ENCODE results near the gene TRIM65.

TRIM65 gene

GRCh38 chr17:75850928-75851692 is 45.6 kb downstream of the TRIM65 start:
- no peak for DNase-seq

GRCh38 chr17:75849724-75850123 is 47.0 kb downstream of the TRIM65 start:
- no peak for DNase-seq

- no peak for DNase-seq
Measured at GRCh38 chr17:75849279-75849646, 47.5 kb downstream of the TRIM65 start.

GRCh38 chr17:75848523-75849278 is 48.0 kb downstream of the TRIM65 start:
- DNase-seq = no peak

GRCh38 chr17:75847614-75848522 is 48.9 kb downstream of the TRIM65 start:
- DNase-seq = no peak

- DNase-seq = no peak
Measured at GRCh38 chr17:75846692-75847613, 49.8 kb downstream of the TRIM65 start.

GRCh38 chr17:75845933-75846691 is 50.6 kb downstream of the TRIM65 start:
- no peak for DNase-seq

GRCh38 chr17:75845058-75845711 is 51.6 kb downstream of the TRIM65 start:
- peak; percentile 18 for DNase-seq

- DNase-seq = no peak
Measured at GRCh38 chr17:75844530-75845057, 52.2 kb downstream of the TRIM65 start.

GRCh38 chr17:75843577-75844529 is 52.9 kb downstream of the TRIM65 start, which contains the start of gene UNC13D:
TSS of gene UNC13D (minus strand) at chr17:75844404. CDS start at chr17:75844337, 67 bp downstream.
- DNase-seq = no peak

- DNase-seq = no peak
Measured at GRCh38 chr17:75842963-75843576, 53.7 kb downstream of the TRIM65 start.

GRCh38 chr17:75842411-75842810 is 54.3 kb downstream of the TRIM65 start:
- DNase-seq = no peak

GRCh38 chr17:75840799-75841164 is 56.0 kb downstream of the TRIM65 start:
- DNase-seq = no peak

GRCh38 chr17:75839942-75840798 is 56.6 kb downstream of the TRIM65 start:
- DNase-seq = no peak
